HUES64 (cell line): ENCODE measurements around the gene CREBBP.
A peak's percentile ranks its signal among the peaks of the same experiment; 100 is the strongest.

ENCODE experiments used
- H3K27ac ChIP-seq: 2 replicates; pipeline ENCODE4 v1.7.0; 2013; ENCODE audit warnings: low read depth, low read length, inconsistent platforms
- H3K27me3 ChIP-seq: 2 replicates; pipeline ENCODE4 v1.6.1; 2013; ENCODE audit warnings: mild to moderate bottlenecking, low read length; ENCODE audit not compliant: insufficient read depth
- H3K36me3 ChIP-seq: 2 replicates; pipeline ENCODE4 v1.6.1; 2013; ENCODE audit warnings: mild to moderate bottlenecking, low read length; ENCODE audit not compliant: insufficient read depth
- H3K4me1 ChIP-seq: 2 replicates; pipeline ENCODE4 v1.6.1; 2013; ENCODE audit warnings: mild to moderate bottlenecking, low read length, moderate library complexity; ENCODE audit not compliant: insufficient read depth
- H3K4me3 ChIP-seq: 2 replicates; pipeline ENCODE4 v1.5.1; 2013; ENCODE audit warnings: mild to moderate bottlenecking, low read length, moderate library complexity
- H3K9ac ChIP-seq: 2 replicates; pipeline ENCODE4 v1.6.1; 2013; ENCODE audit warnings: mild to moderate bottlenecking, low read depth, low read length
- H3K9me3 ChIP-seq: 2 replicates; pipeline ENCODE4 v1.6.1; 2013; ENCODE audit warnings: low read depth, low read length; ENCODE audit not compliant: insufficient read depth
- WGBS: fragments of 150-250, 120-280 bp; methylation state at CpG from one replicate; pipeline ENCODE4 v1.1.7; 2013; ENCODE audit warnings: missing lambda C conversion rate; 5-methylcytosine and 5-hydroxymethylcytosine counted together

CREBBP gene

DNA sequence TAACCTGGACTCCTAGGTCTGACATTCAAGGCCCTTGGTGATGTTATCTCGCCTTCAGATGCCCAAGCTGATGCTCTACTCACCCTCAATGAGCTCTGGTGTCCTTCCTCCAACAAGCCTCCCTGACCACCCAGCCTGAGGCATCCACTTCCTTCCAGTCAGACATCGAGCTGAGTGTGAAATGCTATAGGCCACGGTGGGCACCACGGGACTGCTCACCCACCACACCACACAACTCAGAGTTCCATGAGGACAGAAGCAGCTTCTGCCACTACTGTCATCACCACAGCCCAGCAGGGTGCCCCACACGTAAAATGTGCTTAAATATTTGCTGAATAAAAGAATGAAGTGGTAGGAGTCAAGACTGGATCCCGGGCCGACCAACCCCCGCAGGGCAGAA lies 12.0 kb downstream of the CREBBP start:
- H3K36me3 ChIP-seq: no peaks in the 10 kb centered on the region
- H3K27me3 ChIP-seq: no peaks in the 10 kb centered on the region
- H3K4me1 ChIP-seq: peaks cover 23% of the 10 kb centered on the region
- no peak overlapping the region for H3K27ac ChIP-seq
- H3K9ac ChIP-seq: no peak overlapping the region
- H3K4me3 ChIP-seq: no peak overlapping the region
- H3K9me3 ChIP-seq: no peaks in the 10 kb centered on the region
- WGBS: 92% methylated on average over 7 of the region's 8 CpGs

- Histone ChIP-seq H3K27ac (no peak overlapping the region), H3K36me3 (no peaks in the 10 kb centered on the region), H3K27me3 (no peaks in the 10 kb centered on the region), H3K4me1 (peaks cover 23% of the 10 kb centered on the region), H3K9me3 (no peaks in the 10 kb centered on the region), H3K4me3 (no peak overlapping the region), H3K9ac (no peak overlapping the region)
- 92% methylated on average over 3 of the region's 4 CpGs for WGBS
These were observed 13.6 kb downstream of the CREBBP start for GRCh38 chr16:3866703-3867431.

GRCh38 chr16:3865241-3865640 lies 15.3 kb downstream of the CREBBP start:
- no peaks in the 10 kb centered on the region for H3K36me3 ChIP-seq
- H3K27me3 ChIP-seq: no peaks in the 10 kb centered on the region
- no peak overlapping the region for H3K9ac ChIP-seq
- H3K4me3 ChIP-seq: no peak overlapping the region
- peaks cover 22% of the 10 kb centered on the region for H3K4me1 ChIP-seq
- H3K27ac ChIP-seq: no peak overlapping the region
- WGBS: 93% methylated on average over 3 of the region's 3 CpGs
- H3K9me3 ChIP-seq: no peaks in the 10 kb centered on the region

DNA sequence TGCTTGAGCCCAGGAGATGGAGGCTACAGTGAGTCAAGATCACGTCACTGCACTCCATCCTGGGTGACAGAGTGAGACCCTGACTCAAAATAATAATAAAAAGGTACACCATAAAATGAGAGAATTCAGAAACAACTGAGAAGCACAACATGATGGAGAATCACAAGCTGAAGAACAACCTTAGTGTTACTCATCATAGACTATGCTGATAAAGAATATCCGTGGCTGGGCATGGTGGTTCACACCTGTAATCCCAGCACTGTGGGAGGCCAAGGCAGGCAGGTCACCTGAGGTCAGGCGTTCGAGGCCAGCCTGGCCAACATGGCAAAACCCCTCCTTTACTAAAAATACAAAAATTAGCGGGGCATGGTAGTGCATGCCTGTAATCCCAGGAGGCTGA lies 16.0 kb downstream of the CREBBP start:
- no peak overlapping the region for H3K9ac ChIP-seq
- peaks cover 22% of the 10 kb centered on the region for H3K4me1 ChIP-seq
- no peaks in the 10 kb centered on the region for H3K9me3 ChIP-seq
- no peak overlapping the region for H3K4me3 ChIP-seq
- no peak overlapping the region for H3K27ac ChIP-seq
- H3K27me3 ChIP-seq: no peaks in the 10 kb centered on the region
- H3K36me3 ChIP-seq: no peaks in the 10 kb centered on the region
- 90% methylated on average over 5 of the region's 5 CpGs for WGBS

GRCh38 chr16:3863587-3863986 lies 16.9 kb downstream of the CREBBP start:
- 81% methylated on average over 5 of the region's 5 CpGs for WGBS
- Histone ChIP-seq H3K9ac (no peak overlapping the region), H3K4me3 (no peak overlapping the region), H3K9me3 (no peaks in the 10 kb centered on the region), H3K27me3 (no peaks in the 10 kb centered on the region), H3K27ac (no peak overlapping the region), H3K36me3 (no peaks in the 10 kb centered on the region), H3K4me1 (peaks cover 22% of the 10 kb centered on the region)

GRCh38 chr16:3861808-3862451 lies 18.6 kb downstream of the CREBBP start:
- WGBS: 72% methylated on average over 11 of the region's 12 CpGs
- Histone ChIP-seq H3K9me3 (no peaks in the 10 kb centered on the region), H3K9ac (no peak overlapping the region), H3K27me3 (no peaks in the 10 kb centered on the region), H3K4me1 (peaks cover 36% of the 10 kb centered on the region), H3K4me3 (no peak overlapping the region), H3K36me3 (no peaks in the 10 kb centered on the region), H3K27ac (no peak overlapping the region)

- Histone ChIP-seq H3K4me1 (peaks cover 36% of the 10 kb centered on the region), H3K9ac (no peak overlapping the region), H3K4me3 (no peak overlapping the region), H3K27me3 (no peaks in the 10 kb centered on the region), H3K36me3 (no peaks in the 10 kb centered on the region), H3K9me3 (no peaks in the 10 kb centered on the region), H3K27ac (no peak overlapping the region)
- WGBS: 93% methylated on average over 7 of the region's 7 CpGs
These were observed 20.6 kb downstream of the CREBBP start for GRCh38 chr16:3859889-3860288.

DNA sequence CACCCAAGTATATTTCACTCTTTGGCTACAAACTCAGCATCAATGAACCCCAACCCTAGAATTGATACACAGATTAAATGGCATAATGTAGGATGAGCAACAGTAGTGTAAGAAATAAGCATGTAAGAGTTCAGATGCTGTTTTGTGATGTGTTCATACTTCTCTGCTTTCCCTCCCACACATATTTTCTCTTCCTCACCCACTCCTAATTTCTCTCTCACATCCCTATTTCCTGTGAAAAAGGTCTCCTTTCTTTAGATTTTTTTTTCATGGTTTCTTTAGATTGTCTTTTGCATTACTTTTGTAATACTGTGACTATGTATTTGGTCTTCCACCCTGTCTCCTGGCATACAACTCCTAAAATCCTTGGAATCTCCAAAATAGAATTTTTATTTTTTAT lies 21.7 kb downstream of the CREBBP start:
- H3K36me3 ChIP-seq: no peaks in the 10 kb centered on the region
- H3K4me1 ChIP-seq: peaks cover 36% of the 10 kb centered on the region
- H3K27me3 ChIP-seq: no peaks in the 10 kb centered on the region
- no peaks in the 10 kb centered on the region for H3K9me3 ChIP-seq
- no peak overlapping the region for H3K4me3 ChIP-seq
- no peak overlapping the region for H3K27ac ChIP-seq
- H3K9ac ChIP-seq: no peak overlapping the region

- H3K27ac ChIP-seq: peak overlapping the region; percentile 10; the same call in 1 of the 2 replicates
- peaks cover 26% of the 10 kb centered on the region for H3K4me1 ChIP-seq
- WGBS: 87% methylated on average over 10 of the region's 12 CpGs
These were observed 23.1 kb downstream of the CREBBP start for GRCh38 chr16:3857189-3858043.

DNA sequence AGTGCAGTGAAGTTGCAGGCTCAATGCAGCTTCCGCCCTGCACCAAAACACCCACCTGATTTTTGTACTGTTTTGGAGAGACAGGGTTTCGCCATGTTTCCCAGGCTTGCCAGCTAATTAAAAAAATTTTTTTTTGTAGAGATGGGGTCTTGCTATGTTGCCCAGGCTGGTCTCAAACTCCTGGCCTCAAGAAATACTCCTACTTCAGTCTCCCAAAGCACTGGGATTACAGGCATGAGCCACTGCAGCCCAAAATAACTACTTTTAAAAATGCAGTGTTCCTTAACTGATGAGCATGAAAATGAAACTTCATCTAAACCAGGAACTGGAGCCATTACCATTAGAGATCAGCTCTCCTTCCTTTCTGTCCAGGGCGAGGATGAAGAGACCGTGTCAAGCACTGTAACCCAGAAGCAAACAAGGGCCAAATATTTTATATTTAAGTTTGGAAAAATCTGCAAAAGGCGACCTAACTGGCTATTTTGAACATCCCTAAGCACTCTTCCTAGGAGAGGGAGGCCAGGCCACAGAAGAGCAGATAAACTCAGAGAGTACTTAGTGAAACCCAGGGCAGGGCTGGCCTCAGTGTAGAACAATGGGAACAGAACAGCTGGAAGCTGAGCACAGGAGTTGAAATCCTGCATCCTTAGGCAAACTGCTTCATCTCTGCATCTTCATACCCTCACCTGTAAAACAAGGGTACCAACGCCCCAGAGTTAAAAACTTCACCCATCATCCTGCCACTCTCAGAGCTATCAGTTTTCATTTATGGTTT lies 24.0 kb downstream of the CREBBP start:
- no peak overlapping the region for H3K27ac ChIP-seq
- H3K4me3 ChIP-seq: no peak overlapping the region
- no peaks in the 10 kb centered on the region for H3K27me3 ChIP-seq
- H3K9me3 ChIP-seq: no peaks in the 10 kb centered on the region
- no peak overlapping the region for H3K9ac ChIP-seq
- no peaks in the 10 kb centered on the region for H3K36me3 ChIP-seq
- 94% methylated on average over 3 of the region's 6 CpGs for WGBS
- peaks cover 18% of the 10 kb centered on the region for H3K4me1 ChIP-seq

More at GRCh38 chr16:3857189-3858043, 23.1 kb downstream of the CREBBP start:
- Histone ChIP-seq H3K27me3 (no peaks in the 10 kb centered on the region), H3K9ac (no peak overlapping the region), H3K9me3 (no peaks in the 10 kb centered on the region), H3K4me3 (no peak overlapping the region), H3K36me3 (no peaks in the 10 kb centered on the region)
